Tibial nerve (tissue), 4 donors: Measurements from ENCODE around the gene RASAL2. TPM values are rescaled to one million over a fixed set of nuclear protein-coding genes. Genes with fewer than 3 reads are reported as not detected.

Experiments used
- DNase-seq, 2 donors: peaks; one replicate each; pipeline ENCODE4 v3.0.0-alpha.2; 2019; ENCODE audit warnings: low spot score in 2 of 2
- H3K27ac ChIP-seq, 4 donors: fragments of 200-600 bp; sonication (generic) in 3 of 4; one replicate each; pipeline ENCODE4 v1.5.1; 2017 to 2019; ENCODE audit warnings: mild to moderate bottlenecking in 1 of 4
- H3K27me3 ChIP-seq, 2 donors: fragments of 200-600 bp; sonication (generic) in 1 of 2; one replicate each; pipeline versions ENCODE4 v1.5.1 to v1.6.0; 2017 to 2019
- H3K36me3 ChIP-seq, 3 donors: fragments of 200-600 bp; sonication (generic); one replicate each; pipeline ENCODE4 v1.5.1; 2018 to 2019
- H3K4me1 ChIP-seq, 4 donors: fragments of 200-600 bp; sonication (generic) in 3 of 4; one replicate each; pipeline ENCODE4 v1.5.1; 2017 to 2019
- H3K4me3 ChIP-seq, 4 donors: fragments of 200-600 bp; sonication (generic) in 3 of 4; one replicate each; pipeline ENCODE4 v1.5.1; 2017 to 2019; ENCODE audit warnings: mild to moderate bottlenecking in 1 of 4, moderate library complexity in 1 of 4
- H3K9me3 ChIP-seq, 4 donors: fragments of 200-600 bp; sonication (generic) in 3 of 4; one replicate each; pipeline ENCODE4 v1.5.1; 2017 to 2019
- EP300 ChIP-seq, 2 donors: sonication (generic); formaldehyde crosslinking; IDR thresholded peaks; one replicate each; pipeline ENCODE4 v1.6.1; 2017; ENCODE audit warnings: antibody characterized with exemption in 2 of 2, mild to moderate bottlenecking in 1 of 2
- POLR2A ChIP-seq, 2 donors: fragments of 450-650 bp; IDR thresholded peaks; one replicate each; pipeline ENCODE4 v1.6.1; 2017; ENCODE audit warnings: antibody characterized with exemption in 2 of 2, mild to moderate bottlenecking in 2 of 2, moderate library complexity in 2 of 2
- WGBS, 2 donors: methylation state at CpG; one replicate each; pipeline ENCODE4 v1.1.5; 2018; 5-methylcytosine and 5-hydroxymethylcytosine counted together
- total RNA-seq, 4 donors: library from RNA; depleted of rRNA; stranded (reverse); fragments of >200 nt; gene quantifications; one replicate each; pipeline ENCODE4 v1.1.0, GENCODE V29; 2016
- TF ChIP-seq, protein P1 (sequence below), 5 experiments: fragments of 200-600 bp in 3 of 5; fragments of 450-650 bp in 2 of 5; sonication (generic) in 3 of 5; IDR thresholded peaks; one replicate each; pipeline ENCODE4 v1.5.1; 2016 to 2019; ENCODE audit warnings: antibody characterized with exemption in 5 of 5, mild to moderate bottlenecking in 3 of 5, moderate library complexity in 2 of 5

RASAL2 gene
- total RNA-seq, 4 donors from 2014 or later, result 40.5 to 44.8 (median 43.0) TPM

DNA sequence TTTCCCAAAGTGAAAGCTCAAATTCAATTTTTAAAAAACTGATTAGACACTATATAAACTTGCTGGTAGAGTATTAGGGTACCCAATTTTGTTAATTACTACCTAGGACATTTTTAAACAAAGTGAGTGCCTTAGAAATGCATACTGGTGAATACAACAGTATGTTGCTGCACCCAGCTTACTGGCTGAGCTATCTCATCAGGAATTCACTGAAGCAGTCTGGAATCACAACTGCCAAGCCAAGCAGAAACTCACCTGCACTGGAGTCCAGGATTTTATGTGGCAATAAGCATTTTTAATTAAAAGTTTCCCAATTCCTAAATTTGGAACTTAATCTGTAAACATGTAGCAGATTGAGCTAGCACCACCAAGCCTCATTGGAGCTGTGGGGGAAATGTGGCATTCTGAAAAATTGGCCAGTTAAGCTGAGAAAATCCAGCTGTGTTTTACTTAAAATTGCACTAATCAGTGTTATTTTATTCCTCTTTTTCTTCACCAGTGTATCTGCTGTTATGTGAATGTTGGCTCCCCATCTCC, 341.1 kb downstream of the RASAL2 start:
- H3K27me3 ChIP-seq, result no peaks in the 10 kb centered on the region
- H3K4me1 ChIP-seq, result no peaks in the 10 kb centered on the region
- TF ChIP-seq EP300 (IDR thresholded peaks at IDR 0.05), result no peak
- TF ChIP-seq, protein P1, sequence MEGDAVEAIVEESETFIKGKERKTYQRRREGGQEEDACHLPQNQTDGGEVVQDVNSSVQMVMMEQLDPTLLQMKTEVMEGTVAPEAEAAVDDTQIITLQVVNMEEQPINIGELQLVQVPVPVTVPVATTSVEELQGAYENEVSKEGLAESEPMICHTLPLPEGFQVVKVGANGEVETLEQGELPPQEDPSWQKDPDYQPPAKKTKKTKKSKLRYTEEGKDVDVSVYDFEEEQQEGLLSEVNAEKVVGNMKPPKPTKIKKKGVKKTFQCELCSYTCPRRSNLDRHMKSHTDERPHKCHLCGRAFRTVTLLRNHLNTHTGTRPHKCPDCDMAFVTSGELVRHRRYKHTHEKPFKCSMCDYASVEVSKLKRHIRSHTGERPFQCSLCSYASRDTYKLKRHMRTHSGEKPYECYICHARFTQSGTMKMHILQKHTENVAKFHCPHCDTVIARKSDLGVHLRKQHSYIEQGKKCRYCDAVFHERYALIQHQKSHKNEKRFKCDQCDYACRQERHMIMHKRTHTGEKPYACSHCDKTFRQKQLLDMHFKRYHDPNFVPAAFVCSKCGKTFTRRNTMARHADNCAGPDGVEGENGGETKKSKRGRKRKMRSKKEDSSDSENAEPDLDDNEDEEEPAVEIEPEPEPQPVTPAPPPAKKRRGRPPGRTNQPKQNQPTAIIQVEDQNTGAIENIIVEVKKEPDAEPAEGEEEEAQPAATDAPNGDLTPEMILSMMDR (IDR thresholded peaks at IDR 0.05), result no peak
- TF ChIP-seq POLR2A (IDR thresholded peaks at IDR 0.05), result no peak
- no peaks in the 10 kb centered on the region for H3K9me3 ChIP-seq
- DNase-seq, result no peak
- no peak overlapping the region for H3K4me3 ChIP-seq
- H3K36me3 ChIP-seq, result no peaks in the 10 kb centered on the region
- no peak overlapping the region for H3K27ac ChIP-seq

DNA sequence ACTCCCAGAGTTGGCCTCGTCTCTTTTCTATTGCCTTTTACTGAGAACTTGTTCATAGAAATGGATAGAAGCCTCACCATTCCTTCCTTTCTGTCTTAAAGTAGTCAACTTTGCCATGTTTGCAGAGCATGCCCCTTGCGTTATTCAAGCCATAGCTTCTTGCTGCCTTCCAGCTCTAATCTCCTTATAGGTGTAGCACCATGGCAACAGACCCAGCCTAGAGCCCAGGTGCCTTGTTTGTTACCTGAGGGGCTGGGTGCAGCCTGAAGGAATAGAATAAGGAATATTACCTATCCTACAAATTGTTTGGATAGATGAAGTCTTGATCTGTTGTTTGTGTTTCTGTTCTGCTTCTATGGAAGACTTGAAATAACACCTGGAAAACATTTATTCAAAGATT, 343.0 kb downstream of the RASAL2 start:
- DNase-seq, result no peak
- H3K9me3 ChIP-seq, result no peaks in the 10 kb centered on the region
- H3K4me3 ChIP-seq, result no peak overlapping the region
- TF ChIP-seq EP300 (IDR thresholded peaks at IDR 0.05) (no peak), POLR2A (IDR thresholded peaks at IDR 0.05) (no peak)
- TF ChIP-seq, protein P1 (IDR thresholded peaks at IDR 0.05), result no peak
- WGBS, 2 donors, result 94% methylated on average over 2 of the region's 2 CpGs
- H3K4me1 ChIP-seq, result no peaks in the 10 kb centered on the region
- peaks cover 0 to 12% (median 0%) of the 10 kb centered on the region in 3 donors for H3K36me3 ChIP-seq
- no peaks in the 10 kb centered on the region for H3K27me3 ChIP-seq
- H3K27ac ChIP-seq, result no peak overlapping the region

DNA sequence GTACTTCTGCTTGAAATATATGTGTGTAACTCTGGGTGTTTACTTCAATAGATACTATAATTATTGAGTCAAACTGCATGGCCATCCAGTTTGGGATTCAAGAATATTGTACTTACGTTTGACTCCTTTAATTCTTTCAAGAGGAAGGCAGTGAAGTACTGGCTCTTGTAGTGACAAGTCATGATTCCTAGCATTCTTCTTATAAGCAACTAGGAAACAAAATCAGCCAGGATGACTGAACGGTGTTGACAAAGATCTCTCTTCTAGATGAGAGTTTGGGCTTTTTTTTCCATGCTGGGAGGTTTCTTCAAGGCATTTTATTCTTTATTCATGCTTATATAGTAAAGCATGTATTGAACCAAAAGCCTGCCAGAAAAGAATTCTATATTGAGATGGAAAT, 344.5 kb downstream of the RASAL2 start:
- Histone ChIP-seq H3K4me1 (no peaks in the 10 kb centered on the region), H3K27ac (no peak overlapping the region), H3K27me3 (no peaks in the 10 kb centered on the region), H3K9me3 (no peaks in the 10 kb centered on the region), H3K36me3 (peaks cover 0 to 27% (median 0%) of the 10 kb centered on the region in 3 donors), H3K4me3 (no peak overlapping the region)
- no peak for DNase-seq
- 41 to 50% methylated on average over 2 of the region's 2 CpGs for WGBS, 2 donors
- no peak for TF ChIP-seq POLR2A (IDR thresholded peaks at IDR 0.05)
- TF ChIP-seq EP300 (IDR thresholded peaks at IDR 0.05), result no peak
- TF ChIP-seq, protein P1 (IDR thresholded peaks at IDR 0.05), result no peak

DNA sequence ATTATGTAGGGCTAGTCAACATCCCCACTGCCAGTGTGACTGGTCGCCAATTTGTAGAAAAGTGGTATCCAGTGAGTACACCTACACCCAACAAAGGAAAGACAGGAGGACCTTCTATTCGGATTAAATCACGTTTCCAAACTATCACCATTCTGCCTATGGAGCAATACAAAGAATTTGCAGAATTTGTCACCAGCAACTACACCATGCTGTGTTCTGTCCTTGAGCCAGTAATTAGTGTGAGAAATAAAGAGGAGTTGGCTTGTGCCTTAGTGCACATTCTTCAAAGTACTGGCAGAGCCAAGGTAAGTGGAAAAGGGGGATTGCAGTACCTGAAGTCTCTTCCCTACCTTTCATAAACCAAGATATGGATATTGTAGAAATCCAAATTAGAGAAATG, 349.0 kb downstream of the RASAL2 start:
- 93 to 94% methylated on average over 3 of the region's 3 CpGs for WGBS, 2 donors
- TF ChIP-seq EP300 (IDR thresholded peaks at IDR 0.05), result no peak
- no peak for TF ChIP-seq POLR2A (IDR thresholded peaks at IDR 0.05)
- TF ChIP-seq, protein P1 (IDR thresholded peaks at IDR 0.05), result no peak
- no peaks in the 10 kb centered on the region for H3K4me1 ChIP-seq
- no peak overlapping the region for H3K27ac ChIP-seq
- H3K36me3 ChIP-seq, result peaks cover 0 to 34% (median 0%) of the 10 kb centered on the region in 3 donors
- H3K4me3 ChIP-seq, result no peak overlapping the region
- H3K27me3 ChIP-seq, result no peaks in the 10 kb centered on the region
- H3K9me3 ChIP-seq, result no peaks in the 10 kb centered on the region
- DNase-seq, result no peak

DNA sequence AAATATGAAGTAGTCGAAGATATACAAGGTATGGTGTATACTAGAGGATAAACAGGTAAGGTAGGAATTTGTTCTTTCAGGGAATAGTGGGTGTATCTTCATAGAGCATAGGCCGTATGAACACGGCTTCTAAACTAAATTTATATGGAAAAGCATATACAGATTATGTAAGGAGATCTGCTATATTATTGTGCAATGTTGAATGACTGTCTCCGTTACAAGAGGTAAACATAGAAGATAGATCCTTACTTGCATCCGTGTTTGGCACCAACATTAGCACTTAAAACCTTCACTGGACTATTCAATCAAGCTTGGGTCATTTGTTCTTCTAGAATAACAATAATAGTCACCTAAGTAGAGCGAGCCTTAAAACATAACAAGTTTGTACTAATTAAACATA, 357.0 kb downstream of the RASAL2 start:
- peaks cover 0 to 14% (median 0%) of the 10 kb centered on the region in 3 donors for H3K36me3 ChIP-seq
- no peak overlapping the region for H3K27ac ChIP-seq
- no peak for DNase-seq
- no peaks in the 10 kb centered on the region for H3K4me1 ChIP-seq
- 93 to 94% methylated on average over 6 of the region's 6 CpGs for WGBS, 2 donors
- no peaks in the 10 kb centered on the region for H3K27me3 ChIP-seq
- H3K9me3 ChIP-seq, result no peaks in the 10 kb centered on the region
- TF ChIP-seq, protein P1 (IDR thresholded peaks at IDR 0.05), result no peak
- TF ChIP-seq POLR2A (IDR thresholded peaks at IDR 0.05) (no peak), EP300 (IDR thresholded peaks at IDR 0.05) (no peak)
- H3K4me3 ChIP-seq, result no peak overlapping the region
